HG02642 (cell line): ENCODE results near the gene RET.

ENCODE experiments used
- ATAC-seq: cut with Tn5 transposase; IDR thresholded peaks from one replicate; pipeline ENCODE4 v1.9.1; 2021; ENCODE audit warnings: mild to moderate bottlenecking; ENCODE audit not compliant: unreplicated experiment, poor library complexity

RET gene

DNA sequence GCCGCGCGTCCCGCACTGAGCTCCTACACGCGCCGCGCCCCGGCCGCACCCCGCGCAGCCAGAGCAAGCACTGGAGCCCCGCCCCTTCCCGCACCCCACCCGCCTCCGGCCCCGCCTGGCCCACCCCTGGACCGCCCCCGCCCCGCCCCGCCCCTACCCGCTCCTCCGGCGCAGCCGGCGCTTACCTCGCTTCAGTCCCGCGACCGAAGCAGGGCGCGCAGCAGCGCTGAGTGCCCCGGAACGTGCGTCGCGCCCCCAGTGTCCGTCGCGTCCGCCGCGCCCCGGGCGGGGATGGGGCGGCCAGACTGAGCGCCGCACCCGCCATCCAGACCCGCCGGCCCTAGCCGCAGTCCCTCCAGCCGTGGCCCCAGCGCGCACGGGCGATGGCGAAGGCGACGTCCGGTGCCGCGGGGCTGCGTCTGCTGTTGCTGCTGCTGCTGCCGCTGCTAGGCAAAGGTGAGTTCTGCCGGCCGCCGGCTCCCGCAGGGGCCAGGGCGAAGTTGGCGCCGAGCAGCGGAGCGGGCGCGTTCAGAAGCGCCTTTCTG lies at the start of gene RET:
Gene RET, plus strand, starts transcription at position 194 of the 545 bp plus-strand sequence. Its CDS starts 190 bp downstream, at position 384.
- no peak for ATAC-seq

GRCh38 chr10:43027331-43027955 lies 49.4 kb upstream of the RET start:
- no peak for ATAC-seq

GRCh38 chr10:43028143-43028542 lies 48.7 kb upstream of the RET start:
- ATAC-seq: no peak

GRCh38 chr10:43029043-43029442 lies 47.8 kb upstream of the RET start:
- no peak for ATAC-seq

- no peak for ATAC-seq
Measured at GRCh38 chr10:43032613-43033012, 44.3 kb upstream of the RET start.

- no peak for ATAC-seq
Measured at GRCh38 chr10:43035800-43036199, 41.1 kb upstream of the RET start.

DNA sequence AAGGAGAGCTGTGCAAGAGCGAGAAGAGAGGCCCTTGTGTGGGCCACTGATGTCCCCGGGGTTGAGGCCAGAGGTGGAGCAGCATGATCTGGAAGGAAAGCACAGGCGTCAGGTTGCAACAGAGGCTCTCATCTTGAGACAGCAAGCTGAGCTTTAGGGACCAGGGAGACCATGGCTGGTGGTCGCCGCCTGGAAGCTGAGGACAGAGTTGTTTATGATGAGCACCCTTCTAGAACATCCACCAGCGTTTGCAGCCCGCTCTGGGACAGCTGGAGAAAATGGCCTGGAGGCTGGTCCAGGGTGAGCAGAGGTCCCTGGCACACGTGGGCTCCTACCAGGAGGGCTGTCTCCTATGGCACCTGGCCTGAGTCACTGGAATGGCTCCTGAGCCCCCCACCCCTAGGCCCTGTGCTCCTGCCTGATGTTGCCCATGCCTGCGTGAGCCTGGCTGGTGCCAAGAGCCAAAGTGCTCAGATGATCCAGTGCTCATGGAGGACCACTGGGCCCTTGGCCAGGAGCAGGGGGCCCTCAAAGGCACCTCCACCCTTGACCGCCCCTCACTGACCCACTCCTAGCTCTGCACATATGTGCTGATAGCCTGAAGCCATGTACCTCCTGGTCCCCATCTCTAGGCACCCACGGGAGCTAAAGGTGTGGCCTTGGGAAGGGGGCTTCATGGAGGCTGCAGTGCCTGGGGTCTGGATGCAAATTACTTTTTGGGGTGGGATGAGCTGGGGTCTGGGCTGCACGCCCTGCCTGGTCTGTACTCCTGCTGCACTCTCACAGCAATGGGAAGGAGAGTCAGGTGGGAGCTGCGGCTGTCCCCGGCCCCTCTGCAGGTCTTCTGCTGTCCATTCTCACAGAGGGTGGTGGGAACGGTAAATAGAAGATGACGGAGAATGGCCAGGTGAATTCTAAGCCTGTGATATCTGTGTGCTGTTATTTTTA lies 40.1 kb upstream of the RET start:
- no peak for ATAC-seq

DNA sequence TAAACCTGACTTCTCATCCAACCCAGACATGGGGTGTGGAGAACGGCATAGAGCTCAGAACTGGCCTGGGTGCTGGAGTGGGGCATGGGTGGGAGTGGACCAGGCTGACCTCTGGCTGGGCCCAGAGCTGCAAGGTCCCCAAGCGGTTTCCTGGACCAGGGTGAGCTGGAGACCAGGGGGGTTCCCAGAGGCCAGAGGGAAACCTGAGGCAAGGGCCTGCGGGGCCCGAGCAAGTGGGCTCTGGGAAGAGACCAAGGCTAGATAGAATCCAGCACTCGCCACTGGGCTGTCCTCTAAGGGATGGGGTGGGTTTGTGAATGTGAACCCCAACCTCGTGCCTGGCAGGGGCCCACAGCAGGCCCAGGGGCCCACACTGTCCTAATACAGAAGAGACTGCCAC lies 39.4 kb upstream of the RET start:
- ATAC-seq: no peak

GRCh38 chr10:43037942-43038782 lies 38.7 kb upstream of the RET start:
- ATAC-seq: no peak

- ATAC-seq: no peak
Measured at GRCh38 chr10:43038783-43039623, 37.9 kb upstream of the RET start.

DNA sequence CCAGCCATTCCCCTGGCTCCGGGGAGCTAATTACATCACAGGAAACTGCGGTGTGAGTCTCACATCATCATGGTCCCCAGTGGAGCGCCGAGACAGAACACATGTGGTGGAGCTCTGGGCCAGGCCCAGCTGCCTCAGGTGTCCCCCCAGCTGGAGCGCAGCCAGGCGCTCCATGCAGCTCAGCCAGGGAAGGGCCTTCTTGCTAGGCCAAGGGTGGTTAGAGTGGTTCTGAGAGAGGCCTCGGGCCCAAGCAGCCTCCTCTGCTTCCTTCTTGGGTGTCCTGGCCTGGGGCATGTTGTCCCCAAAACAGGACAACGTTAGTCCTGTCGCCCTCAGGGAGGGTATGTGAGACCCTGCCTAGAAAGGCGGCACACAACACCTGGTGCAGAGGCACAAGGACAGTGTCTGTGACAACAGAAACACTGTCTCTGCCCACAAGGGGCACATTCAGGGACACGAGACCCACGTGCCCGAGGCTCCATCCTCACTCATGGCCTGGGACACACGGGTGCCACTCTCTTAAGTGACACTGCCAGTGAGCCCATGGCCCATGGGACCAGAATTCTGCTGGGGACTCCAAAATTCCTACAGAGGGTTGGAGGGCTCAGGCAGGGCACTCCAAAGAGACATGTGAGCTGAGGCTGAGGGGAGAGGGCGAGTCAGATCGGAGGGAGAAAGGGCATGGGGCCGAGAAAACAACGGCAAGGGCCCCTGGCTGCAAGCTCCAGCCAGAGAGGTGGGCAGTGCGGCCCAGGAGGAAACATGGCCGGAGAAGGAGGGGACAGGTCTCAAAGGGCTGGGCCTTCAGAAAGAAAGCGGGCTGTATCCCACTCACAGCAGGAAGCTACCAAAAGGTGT lies 37.0 kb upstream of the RET start:
- no peak for ATAC-seq

DNA sequence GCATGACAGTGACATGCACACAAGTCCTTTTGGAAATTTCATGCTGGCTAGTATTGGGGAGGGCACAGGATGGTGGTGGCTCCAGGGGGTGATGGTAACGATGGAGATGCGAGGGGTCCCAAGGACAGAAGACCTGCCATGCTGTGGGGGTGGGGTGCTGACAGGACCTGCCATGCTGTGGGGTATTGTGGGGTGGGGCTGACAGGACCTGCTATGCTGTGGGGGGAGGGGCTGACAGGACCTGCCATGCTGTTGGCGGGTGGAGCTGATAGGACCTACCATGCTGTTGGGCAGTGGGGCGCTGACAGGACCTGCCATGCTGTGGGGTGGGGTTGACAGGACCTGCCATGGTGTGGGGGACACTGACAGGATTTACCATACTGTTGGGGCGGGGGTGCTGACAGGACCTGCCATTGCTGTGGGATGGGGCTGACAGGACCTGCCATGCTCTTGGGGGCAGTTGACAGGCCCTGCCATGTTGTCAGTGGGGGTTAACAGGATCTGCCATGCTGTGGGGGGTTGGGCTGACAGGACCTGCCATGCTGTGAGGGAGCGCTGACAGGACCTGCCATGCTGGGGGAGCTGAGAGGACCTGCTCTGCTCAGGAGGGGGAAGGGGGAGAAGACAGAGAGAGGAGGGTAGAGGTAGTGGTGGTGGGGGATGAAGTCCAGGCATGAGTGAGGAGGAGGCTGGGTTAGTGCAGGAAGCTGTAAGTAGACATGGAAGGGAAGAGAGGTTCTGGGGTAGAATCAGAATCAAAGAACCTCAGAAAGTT lies 36.2 kb upstream of the RET start:
- no peak for ATAC-seq

- no peak for ATAC-seq
Measured at GRCh38 chr10:43041422-43042342, 35.2 kb upstream of the RET start.

DNA sequence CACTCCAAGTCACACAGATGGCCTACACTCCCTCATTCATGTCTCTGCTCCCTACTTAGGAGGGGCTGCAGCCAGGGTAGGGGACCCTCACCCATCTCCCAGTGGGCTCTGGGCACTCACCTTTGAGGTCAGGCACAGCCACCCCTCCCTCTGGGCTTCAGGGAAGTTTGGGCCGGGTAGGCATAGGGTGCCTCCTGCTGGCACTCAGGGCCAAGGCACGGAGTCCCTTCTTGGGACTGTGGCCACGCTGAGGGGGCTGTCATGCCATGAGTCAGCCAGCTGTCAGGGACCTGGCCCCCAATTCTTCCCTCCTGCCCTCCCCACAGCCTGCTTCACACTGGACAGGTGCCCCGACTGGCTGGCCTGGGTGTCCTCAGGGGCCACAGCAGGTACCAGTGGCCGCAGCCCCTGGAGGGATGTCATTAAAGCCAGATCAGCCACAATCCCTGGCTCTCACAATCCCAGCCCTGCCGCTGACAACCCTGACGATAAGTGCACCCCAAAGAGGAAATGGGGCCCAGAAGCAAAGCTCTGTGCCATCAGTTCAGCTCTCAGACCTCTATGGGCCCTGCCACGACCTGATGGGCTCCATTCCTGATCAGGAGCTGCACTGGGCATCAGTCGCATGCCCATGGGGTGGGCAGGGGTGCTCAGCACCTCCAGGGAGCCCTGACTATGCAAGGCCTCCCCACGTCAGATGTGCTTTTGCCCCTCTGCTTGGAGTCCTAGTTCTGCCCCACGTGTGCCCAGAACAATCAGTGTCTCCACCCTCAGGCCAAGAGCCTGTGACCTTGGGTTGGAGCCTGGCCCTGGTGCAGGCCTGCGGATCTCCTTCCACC lies 34.1 kb upstream of the RET start:
- ATAC-seq: no peak

DNA sequence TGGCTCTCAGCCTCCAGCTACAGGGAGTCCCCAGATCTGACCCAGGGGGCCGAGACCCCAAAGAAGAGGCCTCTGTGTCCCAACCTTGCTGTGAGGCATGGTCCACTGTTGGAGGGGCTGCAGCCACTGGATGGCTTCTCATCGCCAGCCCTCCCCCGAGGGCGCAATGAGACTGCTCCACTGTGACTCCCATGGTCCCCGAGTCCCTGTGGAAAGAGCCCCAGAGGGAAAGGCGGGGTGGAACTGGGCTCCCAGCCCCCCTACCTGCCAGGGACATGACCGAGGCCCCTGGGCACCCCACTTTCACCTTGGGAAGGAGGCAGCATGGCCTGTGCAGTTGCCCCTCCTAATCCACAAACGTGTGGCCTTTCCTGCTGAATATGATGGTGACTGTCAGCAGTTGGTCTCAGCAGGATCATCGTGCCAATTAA lies 33.5 kb upstream of the RET start:
- no peak for ATAC-seq
